WTC11 (cell line): Measurements from ENCODE around the gene TMEM254.

Experiments
- CTCF ChIP-seq: fragments of 200-600 bp; IDR thresholded peaks from 2 replicates; pipeline ENCODE4 v1.8.0; 2022; ENCODE audit warnings: antibody characterized with exemption
- GABPB1 ChIP-seq: sonication (generic); formaldehyde crosslinking; IDR thresholded peaks from 2 replicates; pipeline ENCODE4 v1.8.1; 2023; ENCODE audit warnings: mild to moderate bottlenecking, missing genetic modification reagents
- MLX ChIP-seq: sonication (generic); formaldehyde crosslinking; IDR thresholded peaks from 2 replicates; pipeline ENCODE4 v1.8.1; 2023; ENCODE audit warnings: mild to moderate bottlenecking, missing genetic modification reagents, moderate library complexity
- STAT6 ChIP-seq: sonication (generic); formaldehyde crosslinking; conservative IDR thresholded peaks from 2 replicates; pipeline ENCODE4 v1.8.1; 2023; ENCODE audit warnings: mild to moderate bottlenecking, low read depth, missing genetic modification reagents, moderate library complexity
- USF2 ChIP-seq: sonication (generic); formaldehyde crosslinking; IDR thresholded peaks from 2 replicates; pipeline ENCODE4 v1.8.1; 2023; ENCODE audit warnings: mild to moderate bottlenecking, missing genetic modification reagents, moderate library complexity

- TF ChIP-seq USF2 (CRISPR knock-in tag) = no peak
- no peak for TF ChIP-seq STAT6
- TF ChIP-seq MLX (CRISPR knock-in tag) = no peak
- TF ChIP-seq GABPB1 (CRISPR knock-in tag) = no peak
- no peak for TF ChIP-seq CTCF
Observed at GRCh38 chr10:80140251-80140650, 61.8 kb downstream of the TMEM254 start.
